NOMO-1 (cell line): Measurements from ENCODE around the gene MAGI3.
A peak's percentile ranks its signal among the peaks of the same experiment; 100 is the strongest.

Source experiments
- DNase-seq, 2 experiments: peaks; one replicate each; lab custom pipeline; 2025; ENCODE audit not compliant: unreplicated experiment in 2 of 2; lab: John Stamatoyannopoulos, UW

The MAGI3 gene

DNA sequence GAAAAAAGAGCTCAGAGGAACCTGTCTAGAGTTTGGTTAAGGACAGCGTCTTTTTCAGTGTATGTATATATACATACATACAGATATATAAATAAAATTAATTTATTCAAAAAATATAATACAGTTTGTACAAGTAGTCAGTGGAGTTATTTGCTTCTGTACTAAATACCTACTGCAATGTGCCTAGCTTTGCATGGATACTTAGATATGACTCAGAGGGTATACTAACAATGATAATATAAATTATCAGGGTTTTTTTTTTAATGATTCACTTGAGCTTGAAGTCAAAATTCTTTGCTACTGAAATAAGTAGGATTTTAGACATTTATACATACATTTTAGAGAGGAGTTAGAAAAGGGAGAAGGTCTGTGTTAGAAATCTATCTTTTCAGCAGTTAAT is 251.1 kb downstream of the MAGI3 start:
- DNase-seq, result no peak

DNA sequence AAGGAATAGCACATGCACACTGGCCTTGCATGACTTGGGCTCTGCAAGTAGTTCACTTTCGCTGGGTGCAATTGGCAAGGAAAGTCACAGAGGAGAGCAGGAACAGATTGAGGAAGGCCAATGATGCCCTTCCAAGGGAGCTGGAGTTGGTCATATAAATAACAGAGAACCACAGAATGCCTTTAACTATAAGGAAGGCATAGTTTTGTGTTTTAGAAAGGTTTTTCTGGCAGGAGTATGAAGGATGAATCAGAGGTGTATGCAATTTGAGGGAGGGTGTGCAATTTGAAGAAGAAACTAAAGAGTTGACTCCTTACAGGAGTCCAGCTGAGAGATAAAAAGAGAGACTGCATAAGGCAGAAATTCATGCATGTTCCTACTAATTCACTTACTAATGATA is 256.8 kb downstream of the MAGI3 start:
- DNase-seq, result no peak

DNA sequence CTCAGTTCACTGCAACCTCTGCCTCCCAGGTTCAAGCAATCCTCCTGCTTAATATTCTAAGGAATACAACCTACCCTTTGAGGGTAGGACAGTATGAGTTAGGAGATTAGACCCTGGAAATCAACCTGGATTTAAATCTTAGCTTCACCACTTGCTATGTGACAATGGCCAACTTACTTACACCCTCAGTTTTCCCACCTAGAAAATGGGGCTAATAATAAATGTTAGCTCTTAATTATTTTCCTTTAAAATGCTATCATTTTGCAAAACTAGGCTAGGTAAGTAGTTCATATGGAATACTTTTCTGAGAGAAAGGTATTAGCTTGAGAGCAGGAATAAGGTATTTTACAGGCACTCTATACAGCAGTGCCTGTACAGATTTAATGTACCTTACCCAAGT is 258.2 kb downstream of the MAGI3 start:
- no peak for DNase-seq

GRCh38 chr1:113652771-113653170 is 262.5 kb downstream of the MAGI3 start:
- DNase-seq, result no peak

DNA sequence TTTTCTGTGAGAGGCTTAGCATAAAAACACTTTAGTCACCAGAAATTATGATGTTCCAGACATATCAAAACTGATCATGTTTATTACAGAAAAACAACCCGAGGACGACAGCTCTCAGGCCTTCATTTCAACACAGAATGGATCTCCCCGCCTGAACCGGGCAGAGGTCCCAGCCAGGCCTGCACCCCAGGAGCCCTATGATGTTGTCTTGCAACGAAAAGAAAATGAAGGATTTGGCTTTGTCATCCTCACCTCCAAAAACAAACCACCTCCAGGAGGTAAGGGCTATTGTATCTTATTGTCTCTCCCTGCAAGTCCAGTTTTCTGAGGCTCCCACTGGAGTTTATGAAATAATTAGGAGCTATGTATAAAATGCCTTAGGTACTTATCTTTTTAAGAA is 263.4 kb downstream of the MAGI3 start:
- DNase-seq, result no peak

DNA sequence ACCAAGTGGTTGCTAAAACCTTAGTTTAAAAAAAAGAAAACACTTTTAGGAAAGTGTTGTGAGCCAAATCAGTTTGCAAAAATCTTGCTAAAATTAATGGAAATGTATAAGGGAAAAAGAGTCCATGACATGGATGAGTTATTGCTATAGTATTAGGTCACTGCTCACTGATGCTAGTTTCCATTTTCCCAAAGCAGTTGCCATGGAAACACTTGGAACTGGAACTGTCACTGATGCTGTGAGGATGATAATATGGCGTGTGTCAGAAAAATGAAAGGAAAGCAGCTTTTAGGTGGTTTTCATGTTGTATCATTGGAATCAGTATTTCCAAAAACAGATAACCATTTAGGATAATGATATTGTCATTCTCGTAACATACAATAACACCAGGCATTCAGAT is 264.6 kb downstream of the MAGI3 start:
- no peak for DNase-seq

GRCh38 chr1:113657126-113657525 is 266.8 kb downstream of the MAGI3 start:
- DNase-seq, result no peak

DNA sequence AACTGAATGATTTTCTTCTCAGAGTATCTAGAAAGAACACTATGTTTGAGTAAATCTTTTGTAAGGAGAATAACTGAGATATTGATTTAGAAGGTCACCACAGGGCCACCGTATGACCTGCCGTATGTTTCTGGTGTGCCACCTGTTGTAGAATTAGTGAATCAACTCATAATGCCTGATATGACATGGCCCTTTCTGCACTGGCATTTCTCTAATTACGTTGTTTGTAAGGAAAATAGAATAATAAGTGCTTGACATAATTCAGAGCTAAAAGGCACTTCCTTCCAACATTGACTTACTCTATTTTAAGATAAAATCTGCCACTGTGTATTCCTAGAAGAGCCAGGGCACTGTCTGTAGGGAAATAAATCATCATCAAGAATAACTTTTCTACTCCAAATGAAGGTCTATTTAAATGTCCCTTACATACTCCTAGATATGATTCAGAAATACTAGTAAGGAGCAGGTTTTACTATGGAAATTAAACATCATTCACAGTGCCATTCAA is 267.3 kb downstream of the MAGI3 start:
- DNase-seq, result no peak

DNA sequence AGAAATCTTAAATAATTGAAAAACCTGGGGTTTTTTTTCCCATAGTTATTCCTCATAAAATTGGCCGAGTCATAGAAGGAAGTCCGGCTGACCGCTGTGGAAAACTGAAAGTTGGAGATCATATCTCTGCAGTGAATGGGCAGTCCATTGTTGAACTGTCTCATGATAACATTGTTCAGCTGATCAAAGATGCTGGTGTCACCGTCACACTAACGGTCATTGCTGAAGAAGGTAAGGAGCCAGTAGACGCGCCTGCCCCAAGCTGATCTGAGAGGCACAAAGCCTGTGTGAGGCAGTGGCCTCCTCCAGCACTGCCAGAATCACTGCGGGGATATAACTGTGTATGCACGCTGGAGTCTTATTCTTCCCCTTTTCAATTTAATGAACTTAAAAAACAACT is 268.7 kb downstream of the MAGI3 start:
- DNase-seq, result no peak

DNA sequence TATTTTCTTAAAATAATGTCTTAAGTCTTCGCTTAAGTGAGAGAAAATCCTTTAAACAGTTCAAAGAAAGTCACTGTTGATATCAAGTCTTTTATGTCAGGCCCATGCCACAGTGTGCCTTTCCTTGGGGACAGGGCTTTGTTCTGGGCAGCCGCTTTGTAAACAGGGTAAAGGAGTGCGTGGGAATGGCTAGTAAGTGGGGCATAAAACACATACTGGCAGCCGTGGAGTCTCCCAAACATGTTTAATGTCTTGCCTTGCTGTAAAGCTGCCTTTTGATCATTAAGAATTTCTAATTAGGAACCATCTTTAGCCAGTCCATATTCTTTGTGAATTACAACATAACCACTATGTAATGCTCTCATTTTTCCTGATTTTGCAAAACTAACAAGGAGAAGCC is 269.2 kb downstream of the MAGI3 start:
- no peak for DNase-seq

GRCh38 chr1:113660088-113660487 is 269.8 kb downstream of the MAGI3 start:
- no peak for DNase-seq

- no peak for DNase-seq
These were observed 271.8 kb downstream of the MAGI3 start for GRCh38 chr1:113662101-113662500.

GRCh38 chr1:113663165-113663951 is 273.0 kb downstream of the MAGI3 start:
- peak; percentile 52 to 89 for DNase-seq

DNA sequence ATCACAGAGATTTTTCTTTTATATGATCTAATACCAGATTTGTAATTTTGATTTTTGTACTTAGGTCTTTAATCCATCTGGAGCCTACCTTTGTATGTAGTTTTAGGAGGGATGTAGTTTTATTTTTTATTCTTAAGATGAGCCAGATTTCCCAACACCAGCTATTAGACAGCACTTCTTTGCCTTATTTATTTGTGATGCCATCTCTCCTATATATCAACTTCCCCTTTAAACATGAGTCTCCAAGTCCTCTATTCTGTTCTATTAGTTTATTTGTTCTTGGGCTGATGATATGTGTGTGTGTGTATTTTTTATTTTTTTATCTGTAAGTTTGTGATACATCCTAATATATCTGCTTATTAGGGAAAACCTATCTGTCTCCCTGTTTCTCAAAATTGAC is 274.8 kb downstream of the MAGI3 start:
- peak in 1 of 2 experiments; percentile 39 for DNase-seq

GRCh38 chr1:113666126-113666525 is 275.8 kb downstream of the MAGI3 start:
- DNase-seq, result no peak

DNA sequence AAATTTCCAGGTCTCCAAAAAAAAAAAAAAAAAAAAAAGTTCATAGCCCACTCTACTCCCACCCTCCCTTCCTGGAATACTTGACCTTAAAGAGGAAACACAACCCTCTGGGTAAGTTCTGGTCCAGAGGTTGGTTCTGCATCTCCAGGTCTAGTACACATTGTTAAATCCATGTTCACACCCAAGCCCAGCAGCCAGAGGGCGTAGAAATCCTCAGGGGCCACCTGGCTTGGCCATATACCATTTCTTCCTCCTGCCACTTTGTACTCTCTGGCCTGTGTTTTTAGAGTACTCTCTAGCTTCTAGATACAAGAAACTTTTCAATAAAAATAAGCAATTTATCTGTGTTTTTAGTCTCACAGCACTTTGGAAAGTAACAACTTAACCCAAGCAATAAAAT is 279.7 kb downstream of the MAGI3 start:
- DNase-seq, result no peak

DNA sequence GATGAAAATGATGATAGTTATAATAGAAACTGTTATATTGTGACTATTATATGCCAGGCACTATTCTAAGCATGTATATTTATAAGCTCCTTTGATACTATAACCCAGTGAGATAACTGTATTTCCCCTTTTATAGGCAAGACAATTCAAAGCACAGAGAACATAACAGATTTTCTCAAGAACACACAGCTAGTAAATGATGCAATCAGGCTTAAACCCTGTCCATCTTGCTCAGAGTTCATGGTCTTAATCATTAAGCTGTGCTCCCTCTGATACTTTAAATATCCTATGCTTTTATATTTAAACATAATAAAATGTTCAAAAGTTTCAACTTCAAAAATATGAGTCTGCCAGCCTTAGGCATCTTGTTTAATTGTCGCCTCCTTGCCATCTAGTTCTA is 280.3 kb downstream of the MAGI3 start:
- DNase-seq, result no peak

DNA sequence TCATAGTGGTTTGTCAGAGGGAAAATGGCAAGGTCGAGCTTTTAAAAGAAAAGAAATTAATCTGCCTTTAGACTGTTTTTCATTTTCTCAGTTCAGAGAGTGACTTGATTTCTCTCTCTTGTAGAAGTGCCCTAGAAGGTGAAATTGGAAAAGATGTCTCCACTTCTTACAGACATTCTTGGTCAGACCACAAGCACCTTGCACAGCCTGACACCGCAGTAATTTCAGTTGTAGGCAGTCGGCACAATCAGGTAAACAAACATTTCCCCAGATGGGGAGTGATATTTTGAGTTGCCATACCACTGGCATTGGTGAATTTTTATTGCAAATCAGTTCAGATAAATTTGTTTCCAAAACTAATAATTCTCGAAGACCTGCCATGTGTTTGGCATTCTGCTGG is 282.2 kb downstream of the MAGI3 start:
- no peak for DNase-seq

GRCh38 chr1:113674591-113674990 is 284.3 kb downstream of the MAGI3 start:
- DNase-seq, result no peak

DNA sequence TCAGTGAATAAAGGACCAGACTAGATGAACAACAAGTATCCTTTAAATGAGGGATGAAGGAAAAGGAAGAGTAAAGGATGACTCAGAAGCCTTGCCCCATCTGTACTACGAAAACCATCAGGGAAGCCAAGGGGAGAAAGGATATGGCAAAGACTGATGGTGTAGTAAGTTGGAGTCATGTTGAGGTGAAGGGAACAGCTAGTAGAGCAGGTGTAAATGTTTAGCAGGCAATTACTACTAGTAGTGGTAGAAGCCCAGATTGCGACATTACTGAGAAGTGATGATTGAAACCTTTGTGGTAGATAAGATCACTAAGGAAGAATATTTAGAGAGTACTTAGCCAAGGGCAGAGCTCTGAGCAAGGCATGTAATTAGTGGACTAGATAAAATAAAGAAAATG is 285.0 kb downstream of the MAGI3 start:
- DNase-seq, result peak in 1 of 2 experiments; percentile 30

GRCh38 chr1:113676524-113676923 is 286.2 kb downstream of the MAGI3 start:
- no peak for DNase-seq

GRCh38 chr1:113677250-113678158 is 287.2 kb downstream of the MAGI3 start:
- peak in 1 of 2 experiments; percentile 33 for DNase-seq
